ENCODE results near the gene MAPRE3. TPM values are rescaled to one million over a fixed set of nuclear protein-coding genes. Genes with fewer than 3 reads are reported as not detected.

Gene MAPRE3
- total RNA-seq, 2 donors from 2014 or later = 5.0 to 5.8 TPM

DNA sequence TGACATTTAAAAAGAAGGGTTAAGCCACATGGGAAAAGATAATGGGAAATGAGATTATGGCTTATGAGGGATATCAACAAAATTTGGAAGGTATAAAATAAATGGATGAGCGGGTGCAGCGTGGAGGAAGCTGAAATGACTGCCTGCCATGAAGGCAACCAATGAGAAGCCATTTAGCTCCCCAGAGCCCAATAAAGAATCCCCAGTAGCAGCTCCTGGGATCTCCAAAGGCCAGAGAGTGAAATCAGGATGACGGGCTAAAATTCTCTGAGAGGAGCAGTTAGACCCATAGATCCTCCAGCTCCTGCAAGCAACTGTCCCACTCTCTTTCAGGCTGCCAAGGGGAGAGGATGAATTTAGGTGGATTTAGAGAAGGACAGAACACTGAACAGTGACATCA lies 12.9 kb upstream of the MAPRE3 start:
- Mint-ChIP-seq H3K4me1 (peaks cover 3% of the 10 kb centered on the region), H3K4me3 (no peak overlapping the region), H3K27me3 (peaks cover 62% of the 10 kb centered on the region), H3K36me3 (ENCODE audit: low read depth) (no peaks in the 10 kb centered on the region), H3K27ac (no peak overlapping the region)
- ATAC-seq (no peak), DNase-seq (no peak)
- no peaks in the 10 kb centered on the region for H3K9me3 ChIP-seq (ENCODE audit: control insufficient read depth, low read length, poor library complexity, severe bottlenecking)

DNA sequence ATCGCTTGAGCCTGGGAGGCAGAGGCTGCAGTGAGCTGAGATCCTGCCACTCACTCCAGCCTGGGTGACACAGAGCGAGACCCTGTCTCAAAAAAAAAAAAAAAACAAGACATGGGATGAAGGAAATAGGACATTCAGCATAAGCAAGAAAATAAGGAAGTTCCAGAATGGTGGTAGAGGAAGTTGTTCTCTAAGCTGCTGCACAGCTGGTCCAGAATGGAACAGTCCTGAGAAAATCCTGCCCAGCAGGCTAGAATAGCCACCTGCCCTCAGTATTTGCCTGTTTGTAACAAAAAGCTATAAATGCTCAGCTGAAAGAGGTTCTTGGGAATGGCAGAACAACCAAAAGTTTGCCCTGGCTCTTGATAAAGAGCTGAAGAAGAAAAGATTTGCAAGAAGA lies 11.1 kb upstream of the MAPRE3 start:
- Mint-ChIP-seq H3K27ac (no peak overlapping the region), H3K36me3 (ENCODE audit: low read depth) (no peaks in the 10 kb centered on the region), H3K4me1 (peaks cover 3% of the 10 kb centered on the region), H3K4me3 (no peak overlapping the region), H3K27me3 (peaks cover 60% of the 10 kb centered on the region)
- no peak for ATAC-seq
- no peaks in the 10 kb centered on the region for H3K9me3 ChIP-seq (ENCODE audit: control insufficient read depth, low read length, poor library complexity, severe bottlenecking)
- DNase-seq = no peak

DNA sequence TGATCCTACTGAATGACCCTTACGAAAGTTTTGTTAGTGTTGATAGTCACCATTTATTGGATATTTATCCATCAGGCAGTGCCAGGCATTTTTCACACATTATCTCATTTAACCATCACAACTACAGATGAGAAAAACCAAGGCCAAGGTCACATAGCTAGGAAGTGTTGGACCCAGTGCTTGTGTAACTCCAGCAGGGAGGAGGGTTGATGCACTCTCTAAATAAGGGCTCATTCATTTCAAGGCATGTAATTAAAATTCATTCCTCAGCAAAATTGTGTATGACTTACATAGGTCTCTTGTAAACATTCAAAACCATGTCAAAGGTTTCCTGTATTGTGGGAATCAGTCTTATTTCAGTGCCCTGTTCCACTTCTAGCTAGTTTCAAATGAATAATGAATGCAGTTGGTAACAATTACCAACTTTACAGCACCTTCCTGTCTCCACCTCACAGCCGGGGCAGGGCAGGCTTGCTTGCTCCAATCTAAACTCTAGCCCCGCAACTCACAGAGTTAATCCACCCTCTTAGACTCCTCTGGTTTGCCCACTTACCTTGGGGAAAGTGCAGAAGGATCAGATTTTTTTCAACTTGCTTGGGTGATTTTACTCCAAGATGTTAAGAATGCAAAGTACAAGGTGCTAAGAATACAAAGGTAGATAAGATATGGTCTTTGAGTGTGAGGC lies 5.8 kb upstream of the MAPRE3 start:
- Mint-ChIP-seq H3K36me3 (ENCODE audit: low read depth) (peaks cover 8% of the 10 kb centered on the region), H3K27me3 (peaks cover 55% of the 10 kb centered on the region), H3K4me1 (peaks cover 15% of the 10 kb centered on the region), H3K27ac (no peak overlapping the region), H3K4me3 (no peak overlapping the region)
- H3K9me3 ChIP-seq (ENCODE audit: control insufficient read depth, low read length, poor library complexity, severe bottlenecking) = no peaks in the 10 kb centered on the region
- no peak for ATAC-seq
- no peak for DNase-seq

DNA sequence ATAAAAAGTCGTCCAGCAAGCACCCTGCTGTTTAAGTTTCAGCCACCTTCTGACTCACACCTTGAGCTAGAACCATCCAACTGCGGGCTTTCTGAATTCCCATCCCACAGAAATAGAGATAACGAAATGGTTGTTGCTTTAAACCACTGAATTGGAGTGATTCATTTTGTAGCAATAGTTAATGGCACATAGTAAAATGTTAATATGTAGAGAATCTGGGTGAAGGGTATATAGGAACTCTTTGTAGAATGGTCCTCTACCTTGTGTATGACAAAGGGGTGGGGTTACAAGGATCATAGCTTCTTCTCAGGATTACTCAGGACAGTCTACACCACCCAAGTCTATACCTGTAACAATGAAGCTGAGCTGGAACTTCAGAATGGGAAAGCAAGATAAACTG lies 2.4 kb upstream of the MAPRE3 start:
- Mint-ChIP-seq H3K27me3 (peaks cover 45% of the 10 kb centered on the region), H3K4me1 (peaks cover 23% of the 10 kb centered on the region), H3K4me3 (no peak overlapping the region), H3K27ac (peak overlapping the region; percentile 93), H3K36me3 (ENCODE audit: low read depth) (peaks cover 8% of the 10 kb centered on the region)
- ATAC-seq (no peak), DNase-seq (no peak)
- no peaks in the 10 kb centered on the region for H3K9me3 ChIP-seq (ENCODE audit: control insufficient read depth, low read length, poor library complexity, severe bottlenecking)

DNA sequence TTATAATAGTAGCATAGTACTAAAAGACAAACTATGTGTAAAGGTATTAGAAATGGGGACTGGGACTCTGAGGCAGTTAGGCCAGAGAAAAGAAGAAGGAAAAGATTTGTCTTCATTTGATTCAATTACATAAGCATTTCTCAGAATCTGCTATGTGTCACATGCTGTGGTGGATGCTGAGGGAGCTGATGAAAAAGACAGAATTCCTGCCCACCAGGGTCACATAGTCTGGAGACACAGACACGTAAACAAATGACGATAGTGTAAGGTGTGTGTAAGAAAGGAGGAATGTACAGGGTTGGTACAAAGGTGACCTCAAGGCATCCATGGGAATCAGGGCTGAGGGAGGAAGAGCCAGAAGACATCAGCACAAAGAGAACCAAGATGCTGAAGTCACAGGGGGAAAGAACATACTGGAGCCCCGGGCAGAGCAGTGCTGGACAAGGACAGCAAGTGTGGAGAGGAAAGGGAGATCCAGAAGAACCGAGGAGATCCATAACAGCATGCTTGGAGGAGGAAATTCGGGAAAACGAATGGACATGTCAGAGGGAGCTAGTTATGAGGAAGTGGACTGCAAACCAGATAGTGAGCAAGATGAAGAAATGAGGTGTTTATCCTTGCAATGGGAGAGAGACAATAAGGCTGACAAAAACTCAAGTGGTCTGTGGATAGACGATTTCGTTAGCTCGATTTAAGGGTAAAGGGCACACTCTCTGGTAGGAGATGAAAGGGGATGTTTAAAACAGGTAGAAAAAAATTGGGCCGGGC lies 1.2 kb upstream of the MAPRE3 start:
- DNase-seq (no peak), ATAC-seq (no peak)
- peak overlapping the region; percentile 87 for H3K4me3 Mint-ChIP-seq
- H3K9me3 ChIP-seq (ENCODE audit: control insufficient read depth, low read length, poor library complexity, severe bottlenecking) = no peaks in the 10 kb centered on the region
- peaks cover 23% of the 10 kb centered on the region for H3K4me1 Mint-ChIP-seq
- peaks cover 41% of the 10 kb centered on the region for H3K27me3 Mint-ChIP-seq
- H3K36me3 Mint-ChIP-seq (ENCODE audit: low read depth) = peaks cover 8% of the 10 kb centered on the region
- H3K27ac Mint-ChIP-seq = peak overlapping the region; percentile 93

DNA sequence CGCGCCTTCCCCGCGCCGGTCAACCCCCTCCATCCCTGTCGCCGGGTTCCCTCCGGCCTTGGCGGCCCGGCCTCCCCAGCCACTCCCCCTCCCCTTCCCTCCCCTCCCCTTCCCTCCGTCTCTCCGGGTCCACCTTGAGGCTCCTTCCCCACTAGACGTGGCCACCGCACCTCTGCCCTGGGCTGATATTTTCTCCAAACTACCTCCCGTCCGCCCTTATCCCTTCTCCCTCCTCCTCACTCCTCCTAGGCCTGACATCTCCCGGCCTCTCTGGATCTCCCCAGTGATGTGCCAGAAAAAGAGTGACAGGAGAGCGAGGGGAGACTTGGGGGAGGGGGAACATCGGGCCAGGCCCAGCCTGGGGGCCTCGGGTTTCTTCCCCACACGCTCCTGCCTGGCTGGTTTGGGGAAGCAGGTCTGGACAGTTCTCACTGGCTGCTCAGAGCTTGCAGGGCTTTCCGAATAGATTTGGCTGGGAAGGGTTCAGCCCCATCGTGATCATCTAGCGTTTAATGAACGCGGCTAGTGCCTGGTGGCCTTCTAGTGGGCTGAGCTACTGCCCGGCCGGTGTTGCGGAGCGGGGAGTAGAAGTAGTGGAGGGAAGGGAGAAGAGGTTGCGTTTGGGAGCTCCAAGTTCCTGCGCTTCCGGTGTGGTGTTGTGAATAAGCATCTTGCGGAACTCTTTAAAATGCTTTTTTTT lies 641 bp downstream of the MAPRE3 start:
- no peak for DNase-seq
- peak; percentile 6 for ATAC-seq
- no peaks in the 10 kb centered on the region for H3K9me3 ChIP-seq (ENCODE audit: control insufficient read depth, low read length, poor library complexity, severe bottlenecking)
- Mint-ChIP-seq H3K4me3 (peak overlapping the region; percentile 90), H3K27me3 (peaks cover 35% of the 10 kb centered on the region), H3K36me3 (ENCODE audit: low read depth) (peaks cover 8% of the 10 kb centered on the region), H3K4me1 (peaks cover 25% of the 10 kb centered on the region), H3K27ac (peak overlapping the region; percentile 88)

DNA sequence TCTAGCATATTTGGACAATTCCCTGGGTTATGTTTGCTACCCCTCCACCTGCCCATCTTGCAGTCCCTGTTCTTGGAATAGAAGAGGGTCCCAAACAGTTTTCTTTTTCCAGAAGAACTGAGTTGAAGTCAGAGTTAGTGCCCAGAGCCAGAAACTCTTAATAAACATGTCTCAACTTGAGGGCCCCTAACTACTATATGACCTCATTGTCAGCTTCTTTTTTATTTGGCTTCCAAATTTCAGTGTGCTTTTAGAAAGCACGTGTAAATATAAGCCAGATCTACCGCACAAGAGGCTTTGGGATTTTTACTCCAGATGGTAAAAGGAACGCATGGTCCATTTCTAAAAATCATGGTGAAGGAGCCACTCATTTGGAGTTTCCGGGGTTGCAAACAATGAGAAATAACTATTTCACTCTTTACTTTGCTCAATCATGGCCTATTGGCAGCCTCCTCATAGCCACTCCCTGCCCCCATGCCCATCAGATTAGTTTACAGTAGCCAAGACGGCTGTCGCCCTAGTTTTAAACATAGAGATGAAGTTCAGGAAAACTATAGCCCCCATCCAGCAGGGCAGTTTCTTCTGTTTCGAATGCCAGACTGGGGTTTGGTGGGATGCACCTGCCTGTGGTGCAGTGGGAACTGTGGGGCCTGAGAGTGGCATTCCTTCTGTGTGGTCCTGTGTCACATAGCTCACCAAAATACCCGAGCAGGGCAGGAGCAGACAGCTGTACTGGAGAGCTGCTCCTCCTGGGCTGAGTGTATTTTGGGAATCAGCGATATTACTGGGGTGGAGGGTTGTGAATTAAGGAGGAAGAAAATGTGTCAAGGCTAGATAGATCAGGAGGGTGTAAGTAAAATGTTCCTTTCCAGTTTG lies 1.7 kb downstream of the MAPRE3 start:
- peaks cover 5% of the 10 kb centered on the region for H3K36me3 Mint-ChIP-seq (ENCODE audit: low read depth)
- H3K4me1 Mint-ChIP-seq = peaks cover 25% of the 10 kb centered on the region
- DNase-seq (no peak), ATAC-seq (no peak)
- H3K27ac Mint-ChIP-seq = peak overlapping the region; percentile 88
- peak overlapping the region; percentile 90 for H3K4me3 Mint-ChIP-seq
- no peaks in the 10 kb centered on the region for H3K9me3 ChIP-seq (ENCODE audit: control insufficient read depth, low read length, poor library complexity, severe bottlenecking)
- H3K27me3 Mint-ChIP-seq = peaks cover 26% of the 10 kb centered on the region

DNA sequence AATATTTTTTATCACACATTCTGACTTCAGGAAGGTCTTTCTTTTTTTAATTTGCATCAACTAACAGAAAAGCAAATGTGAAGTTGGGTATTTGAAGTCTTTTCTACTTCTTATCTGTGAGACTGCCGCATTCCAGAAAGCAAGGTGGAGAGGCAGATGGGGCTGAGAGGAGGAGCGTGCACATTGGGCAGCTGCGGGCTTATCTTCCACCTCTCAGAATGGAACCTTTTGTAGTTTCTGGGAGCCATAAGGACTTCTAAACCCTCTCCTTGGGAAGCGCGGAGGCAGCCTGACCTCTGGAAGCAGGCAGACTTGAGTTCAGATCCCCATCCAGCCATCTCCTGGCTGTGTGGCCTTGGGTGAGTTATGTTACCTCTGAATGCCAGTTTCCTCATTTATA lies 3.9 kb downstream of the MAPRE3 start:
- H3K27me3 Mint-ChIP-seq = peaks cover 25% of the 10 kb centered on the region
- peaks cover 19% of the 10 kb centered on the region for H3K4me1 Mint-ChIP-seq
- H3K4me3 Mint-ChIP-seq = no peak overlapping the region
- DNase-seq (no peak), ATAC-seq (no peak)
- H3K9me3 ChIP-seq (ENCODE audit: control insufficient read depth, low read length, poor library complexity, severe bottlenecking) = no peaks in the 10 kb centered on the region
- peaks cover under 1% of the 10 kb centered on the region for H3K36me3 Mint-ChIP-seq (ENCODE audit: low read depth)
- no peak overlapping the region for H3K27ac Mint-ChIP-seq

DNA sequence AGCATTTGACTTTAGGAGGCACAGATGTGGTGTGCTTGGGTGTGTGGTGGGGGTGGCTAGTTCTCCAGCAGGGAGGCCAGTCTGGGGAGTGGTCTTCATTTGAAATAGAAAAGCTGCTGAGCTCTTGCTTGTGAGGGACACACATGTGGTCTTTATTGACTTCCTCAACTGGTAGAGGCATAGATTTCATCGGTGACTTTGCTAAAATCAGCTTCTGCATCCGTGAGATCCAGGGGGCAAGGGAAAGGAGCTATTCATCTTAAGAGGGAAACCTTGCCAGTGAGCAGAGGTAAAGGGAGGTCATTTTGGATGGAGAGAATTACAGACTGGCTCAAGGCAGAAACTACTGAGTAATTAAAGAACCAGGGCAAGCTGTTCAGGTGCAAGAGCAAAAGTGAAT lies 4.7 kb downstream of the MAPRE3 start:
- H3K27ac Mint-ChIP-seq = no peak overlapping the region
- DNase-seq = no peak

DNA sequence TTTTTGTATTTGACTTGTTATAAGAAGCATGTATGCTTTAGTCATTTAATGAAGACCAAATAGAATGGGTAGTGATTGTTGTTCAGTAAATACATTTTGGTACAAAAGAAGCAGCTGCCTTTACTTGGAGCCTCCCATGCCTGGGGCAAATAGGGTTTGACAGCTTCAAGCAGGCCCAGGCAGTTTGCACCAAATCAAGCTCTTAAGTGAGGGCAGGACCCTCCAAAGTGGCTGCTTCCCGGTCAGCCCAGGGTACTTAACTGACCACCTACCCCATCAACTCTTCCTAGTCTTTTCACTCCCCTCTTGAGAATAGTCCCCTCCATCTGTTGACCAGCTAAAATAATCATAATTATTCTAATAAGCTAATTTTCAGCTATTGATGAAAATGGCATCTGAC lies 5.2 kb downstream of the MAPRE3 start:
- Mint-ChIP-seq H3K27ac (no peak overlapping the region), H3K36me3 (ENCODE audit: low read depth) (no peaks in the 10 kb centered on the region), H3K4me3 (no peak overlapping the region), H3K4me1 (peaks cover 11% of the 10 kb centered on the region), H3K27me3 (peaks cover 23% of the 10 kb centered on the region)
- no peak for ATAC-seq
- no peak for DNase-seq
- no peaks in the 10 kb centered on the region for H3K9me3 ChIP-seq (ENCODE audit: control insufficient read depth, low read length, poor library complexity, severe bottlenecking)

More for the DNA sequence above, 4.7 kb downstream of the MAPRE3 start:
- peaks cover 13% of the 10 kb centered on the region for H3K4me1 Mint-ChIP-seq
- H3K4me3 Mint-ChIP-seq = no peak overlapping the region
- peaks cover 23% of the 10 kb centered on the region for H3K27me3 Mint-ChIP-seq
- H3K9me3 ChIP-seq (ENCODE audit: control insufficient read depth, low read length, poor library complexity, severe bottlenecking) = no peaks in the 10 kb centered on the region
- no peaks in the 10 kb centered on the region for H3K36me3 Mint-ChIP-seq (ENCODE audit: low read depth)
- no peak for ATAC-seq

DNA sequence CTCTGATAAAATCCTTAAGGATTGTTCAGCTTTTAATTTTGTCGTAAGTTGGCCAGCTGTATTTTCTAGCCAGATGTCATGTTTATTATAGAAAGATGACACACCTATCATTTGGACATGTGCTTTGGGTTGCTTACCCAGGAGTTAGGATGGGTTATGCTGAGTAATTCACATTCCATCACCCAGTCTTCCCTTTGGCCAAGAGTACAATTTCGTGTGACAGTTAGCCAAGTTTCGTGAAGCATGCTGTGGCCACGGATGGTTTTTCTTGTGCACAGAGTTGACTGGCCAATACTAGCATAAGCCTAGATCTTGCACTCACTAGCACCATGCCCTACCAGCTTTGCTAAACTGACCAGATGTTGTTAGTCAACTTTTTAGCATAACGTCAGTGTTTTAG lies 5.8 kb downstream of the MAPRE3 start:
- DNase-seq (no peak), ATAC-seq (no peak)
- Mint-ChIP-seq H3K27ac (no peak overlapping the region), H3K36me3 (ENCODE audit: low read depth) (peaks cover 2% of the 10 kb centered on the region), H3K4me1 (peaks cover 10% of the 10 kb centered on the region), H3K27me3 (peaks cover 23% of the 10 kb centered on the region), H3K4me3 (no peak overlapping the region)
- no peaks in the 10 kb centered on the region for H3K9me3 ChIP-seq (ENCODE audit: control insufficient read depth, low read length, poor library complexity, severe bottlenecking)

DNA sequence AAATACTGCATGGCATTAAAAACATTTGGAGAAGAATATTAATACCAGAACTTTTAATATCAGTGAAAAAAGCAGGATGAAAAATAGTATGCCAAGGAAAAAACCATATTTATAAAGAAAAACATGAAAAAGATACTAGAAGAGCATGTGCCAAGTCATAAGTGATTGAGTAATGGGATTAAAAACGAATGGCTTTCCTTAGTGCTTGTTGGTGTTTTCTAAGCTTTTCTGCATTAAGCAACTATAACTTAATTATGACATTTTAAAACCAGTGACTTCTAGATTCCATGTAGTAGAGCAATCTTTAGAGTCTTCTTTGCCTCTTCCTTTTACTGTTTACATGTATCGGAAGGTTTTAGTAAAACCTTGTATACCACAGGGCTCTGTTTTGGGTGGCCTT lies 6.6 kb downstream of the MAPRE3 start:
- DNase-seq = no peak
- no peaks in the 10 kb centered on the region for H3K9me3 ChIP-seq (ENCODE audit: control insufficient read depth, low read length, poor library complexity, severe bottlenecking)
- Mint-ChIP-seq H3K4me3 (no peak overlapping the region), H3K36me3 (ENCODE audit: low read depth) (peaks cover 2% of the 10 kb centered on the region), H3K27me3 (peaks cover 23% of the 10 kb centered on the region), H3K27ac (no peak overlapping the region), H3K4me1 (peaks cover 9% of the 10 kb centered on the region)
- ATAC-seq = no peak

All from T-helper 17 cell (primary cell).